Measurements from ENCODE around the gene EFCAB7.

EFCAB7 gene

GRCh38 chr1:63557365-63557987 lies 34.2 kb downstream of the EFCAB7 start:
- Histone ChIP-seq H3K36me3 (replicated peaks; ENCODE audit: low read depth, low read length) (no peaks in the 10 kb centered on the region), H3K79me2 (ENCODE audit: low read length) (no peaks in the 10 kb centered on the region), H3K4me2 (ENCODE audit: low read length) (peak overlapping the region; percentile 70), H3K4me1 (ENCODE audit: low read length) (peaks cover 5% of the 10 kb centered on the region), H3K9ac (ENCODE audit: low read length) (peak overlapping the region; percentile 43; the same call in 1 of the 2 replicates), H3K27me3 (ENCODE audit: low read depth, low read length) (no peaks in the 10 kb centered on the region), H3K9me3 (ENCODE audit: insufficient read depth, low read length) (no peaks in the 10 kb centered on the region), H3K4me3 (ENCODE audit: low read length) (peak overlapping the region; percentile 49; the same call in 1 of the 2 replicates), H2AFZ (ENCODE audit: low read depth, low read length) (peak overlapping the region; percentile 100), H4K20me1 (ENCODE audit: insufficient read depth, low read length) (no peaks in the 10 kb centered on the region), H3K27ac (ENCODE audit: low read length) (no peak overlapping the region)
- TF ChIP-seq CTCF (IDR thresholded peaks at IDR 0.05; ENCODE audit: low read depth, low read length): peak; percentile 66
- TF ChIP-seq EZH2phosphoT487 (IDR thresholded peaks at IDR 0.05; ENCODE audit: low read depth): no peak

- Histone ChIP-seq H3K36me3 (replicated peaks; ENCODE audit: low read depth, low read length) (no peaks in the 10 kb centered on the region), H3K27ac (ENCODE audit: low read length) (no peak overlapping the region), H3K4me3 (ENCODE audit: low read length) (no peak overlapping the region), H3K4me1 (ENCODE audit: low read length) (peaks cover 21% of the 10 kb centered on the region), H3K9ac (ENCODE audit: low read length) (no peak overlapping the region), H3K79me2 (ENCODE audit: low read length) (no peaks in the 10 kb centered on the region), H2AFZ (ENCODE audit: low read depth, low read length) (no peak overlapping the region), H3K27me3 (ENCODE audit: low read depth, low read length) (no peaks in the 10 kb centered on the region), H4K20me1 (ENCODE audit: insufficient read depth, low read length) (no peaks in the 10 kb centered on the region), H3K9me3 (ENCODE audit: insufficient read depth, low read length) (no peaks in the 10 kb centered on the region), H3K4me2 (ENCODE audit: low read length) (no peak overlapping the region)
- TF ChIP-seq CTCF (IDR thresholded peaks at IDR 0.05; ENCODE audit: low read depth, low read length) (no peak), EZH2phosphoT487 (IDR thresholded peaks at IDR 0.05; ENCODE audit: low read depth) (no peak)
Observed at GRCh38 chr1:63559357-63559756, 36.0 kb downstream of the EFCAB7 start.

- TF ChIP-seq EZH2phosphoT487 (IDR thresholded peaks at IDR 0.05; ENCODE audit: low read depth) (no peak), CTCF (IDR thresholded peaks at IDR 0.05; ENCODE audit: low read depth, low read length) (no peak)
- Histone ChIP-seq H3K79me2 (ENCODE audit: low read length) (no peaks in the 10 kb centered on the region), H4K20me1 (ENCODE audit: insufficient read depth, low read length) (no peaks in the 10 kb centered on the region), H2AFZ (ENCODE audit: low read depth, low read length) (no peak overlapping the region), H3K9ac (ENCODE audit: low read length) (no peak overlapping the region), H3K9me3 (ENCODE audit: insufficient read depth, low read length) (no peaks in the 10 kb centered on the region), H3K4me1 (ENCODE audit: low read length) (peaks cover 16% of the 10 kb centered on the region), H3K27me3 (ENCODE audit: low read depth, low read length) (no peaks in the 10 kb centered on the region), H3K27ac (ENCODE audit: low read length) (peak overlapping the region; percentile 66), H3K36me3 (replicated peaks; ENCODE audit: low read depth, low read length) (no peaks in the 10 kb centered on the region), H3K4me2 (ENCODE audit: low read length) (peak overlapping the region; percentile 42), H3K4me3 (ENCODE audit: low read length) (no peak overlapping the region; the same call in 1 of the 2 replicates)
Observed at GRCh38 chr1:63563745-63564144, 40.4 kb downstream of the EFCAB7 start.

GRCh38 chr1:63569068-63569467 lies 45.7 kb downstream of the EFCAB7 start:
- H3K4me1 ChIP-seq (ENCODE audit: low read length): peaks cover 12% of the 10 kb centered on the region
- no peak overlapping the region for H3K27ac ChIP-seq (ENCODE audit: low read length)
- H4K20me1 ChIP-seq (ENCODE audit: insufficient read depth, low read length): no peaks in the 10 kb centered on the region
- no peaks in the 10 kb centered on the region for H3K27me3 ChIP-seq (ENCODE audit: low read depth, low read length)
- no peak overlapping the region for H3K4me3 ChIP-seq (ENCODE audit: low read length)
- H2AFZ ChIP-seq (ENCODE audit: low read depth, low read length): no peak overlapping the region
- no peak overlapping the region for H3K9ac ChIP-seq (ENCODE audit: low read length)
- no peaks in the 10 kb centered on the region for H3K36me3 ChIP-seq (replicated peaks; ENCODE audit: low read depth, low read length)
- H3K79me2 ChIP-seq (ENCODE audit: low read length): no peaks in the 10 kb centered on the region
- peak overlapping the region; percentile 26; the same call in 1 of the 2 replicates for H3K4me2 ChIP-seq (ENCODE audit: low read length)
- TF ChIP-seq CTCF (IDR thresholded peaks at IDR 0.05; ENCODE audit: low read depth, low read length): no peak
- no peak for TF ChIP-seq EZH2phosphoT487 (IDR thresholded peaks at IDR 0.05; ENCODE audit: low read depth)
- no peaks in the 10 kb centered on the region for H3K9me3 ChIP-seq (ENCODE audit: insufficient read depth, low read length)

Data from OCI-LY3 (cell line).